ENCODE data around the gene MEIS2. TPM values are rescaled to one million over a fixed set of nuclear protein-coding genes. Genes with fewer than 3 reads are reported as not detected.

MEIS2 gene
- total and polyA plus RNA-seq, 8 donors = 14.1 to 44.5 (median 36.3) TPM

- TF ChIP-seq CTCF (IDR thresholded peaks at IDR 0.05) = no peak
- Histone ChIP-seq H3K4me3 (peak overlapping the region; percentile 57 to 70), H3K27ac (peak overlapping the region; percentile 85 to 91), H3K4me1 (peaks cover 3 to 4% of the 10 kb centered on the region in 2 donors), H3K9me3 (no peaks in the 10 kb centered on the region), H3K27me3 (peaks cover 14 to 100% of the 10 kb centered on the region in 2 donors), H3K36me3 (no peaks in the 10 kb centered on the region)
- ATAC-seq (peak; percentile 3), DNase-seq (peak in 1 of 4 donors; percentile 37)
- intact Hi-C loops (cut with DNase I) = no loop called here
Observed at GRCh38 chr15:37100966-37101215, 542 bp upstream of the MEIS2 start.

GRCh38 chr15:37099319-37100108 lies 835 bp downstream of the MEIS2 start:
- TF ChIP-seq CTCF (IDR thresholded peaks at IDR 0.05) = no peak
- DNase-seq = no peak

GRCh38 chr15:37098468-37099318 lies 1.7 kb downstream of the MEIS2 start:
- peaks cover 0 to 100% of the 10 kb centered on the region in 2 donors for H3K27me3 ChIP-seq
- H3K36me3 ChIP-seq = no peaks in the 10 kb centered on the region
- peak overlapping the region; percentile 73 to 83 for H3K27ac ChIP-seq
- H3K4me1 ChIP-seq = peaks cover 3 to 4% of the 10 kb centered on the region in 2 donors
- intact Hi-C loops (cut with DNase I) = no loop called here
- TF ChIP-seq CTCF (IDR thresholded peaks at IDR 0.05) = no peak
- ATAC-seq = peak; percentile 4
- no peaks in the 10 kb centered on the region for H3K9me3 ChIP-seq
- peak in 3 of 4 donors; percentile 34 to 69 (median 67) for DNase-seq
- H3K4me3 ChIP-seq = peak overlapping the region; percentile 57 to 70

More at GRCh38 chr15:37099319-37100108, 835 bp downstream of the MEIS2 start:
- Histone ChIP-seq H3K9me3 (no peaks in the 10 kb centered on the region), H3K27me3 (peaks cover 6 to 100% of the 10 kb centered on the region in 2 donors), H3K4me1 (peaks cover 3 to 4% of the 10 kb centered on the region in 2 donors), H3K36me3 (no peaks in the 10 kb centered on the region), H3K4me3 (peak overlapping the region; percentile 57 to 70), H3K27ac (peak overlapping the region; percentile 85 to 91)
- no peak for ATAC-seq
- intact Hi-C loops (cut with DNase I) = no loop called here

DNA sequence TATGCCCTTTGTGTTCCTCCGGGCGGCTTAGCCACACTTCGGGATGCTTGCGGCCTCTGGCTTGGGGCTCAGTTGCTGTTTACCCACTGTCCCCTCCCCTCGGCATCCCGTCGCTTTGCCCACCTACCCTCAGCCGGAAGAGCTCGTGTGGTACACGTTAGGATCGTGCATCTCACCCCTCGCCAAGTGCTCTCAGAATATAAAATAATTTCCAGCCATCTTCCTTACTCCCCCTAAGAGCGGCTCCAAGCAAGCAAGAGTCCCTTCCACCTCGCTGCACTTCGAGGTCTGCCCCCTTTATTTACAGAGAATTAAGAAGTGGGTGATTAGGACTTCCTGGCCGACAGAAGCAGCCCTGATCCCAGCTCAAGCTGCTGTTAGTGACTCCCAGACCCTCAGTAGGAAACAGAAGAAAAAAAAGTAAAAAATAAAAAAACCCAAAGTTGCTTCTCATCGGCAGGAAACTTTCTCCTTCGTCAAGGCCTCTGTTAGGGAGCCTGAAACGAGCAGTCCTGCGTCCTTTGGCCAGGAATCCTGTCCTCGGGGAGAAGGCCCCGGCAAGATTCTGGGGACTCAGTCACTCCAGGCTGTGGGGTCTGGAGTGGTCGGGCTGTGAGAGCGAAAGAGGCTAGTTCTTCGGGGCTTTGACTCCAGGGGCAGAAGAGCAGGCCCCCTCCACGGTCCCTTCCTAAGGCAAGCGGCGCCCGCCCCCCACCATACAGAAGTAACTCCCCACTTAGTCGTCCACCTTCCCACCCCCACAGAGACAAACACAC lies 3.0 kb downstream of the MEIS2 start:
- DNase-seq (no peak), ATAC-seq (no peak)
- peak overlapping the region; percentile 46 to 83 for H3K27ac ChIP-seq
- peak overlapping the region; percentile 57 to 70 for H3K4me3 ChIP-seq
- no peaks in the 10 kb centered on the region for H3K36me3 ChIP-seq
- no peak for TF ChIP-seq CTCF (IDR thresholded peaks at IDR 0.05)
- H3K4me1 ChIP-seq = peaks cover 1 to 6% of the 10 kb centered on the region in 2 donors
- peaks cover 0 to 87% of the 10 kb centered on the region in 2 donors for H3K27me3 ChIP-seq
- H3K9me3 ChIP-seq = no peaks in the 10 kb centered on the region
- intact Hi-C loops (cut with DNase I) = no loop called here
